ENCODE data around the gene LCN15.

Gene LCN15

DNA sequence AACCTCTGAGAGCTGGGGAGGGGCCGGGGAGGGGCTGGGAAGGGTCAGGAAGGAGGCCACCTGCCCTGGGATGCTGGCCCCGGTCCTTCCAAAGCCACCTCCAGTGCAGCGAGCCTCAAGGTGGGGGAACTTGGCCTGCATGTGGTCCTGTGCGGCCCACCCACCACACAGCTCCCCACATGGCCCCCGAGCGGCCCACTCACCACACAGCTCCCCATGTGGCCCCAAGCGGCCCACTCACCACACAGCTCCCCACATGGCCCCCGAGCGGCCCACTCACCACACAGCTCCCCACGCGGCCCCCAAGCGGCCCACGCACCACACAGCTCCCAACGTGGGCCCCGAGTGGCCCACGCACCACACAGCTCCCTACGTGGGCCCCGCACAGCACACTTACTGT is 19.5 kb downstream of the LCN15 start:
- Histone ChIP-seq H3K4me1 (ENCODE audit: low read depth, poor library complexity, severe bottlenecking) (peaks cover 11% of the 10 kb centered on the region), H3K9ac (no peak overlapping the region), H3K4me2 (no peak overlapping the region), H3K27ac (no peak overlapping the region), H3K4me3 (IDR thresholded peaks at IDR 0.05; ENCODE audit: insufficient read depth, low read depth, low read length) (no peak overlapping the region), H3K27me3 (ENCODE audit: insufficient read depth, low read depth) (peaks cover 96% of the 10 kb centered on the region), H4K20me1 (ENCODE audit: insufficient read depth) (no peaks in the 10 kb centered on the region), H3K79me2 (ENCODE audit: insufficient read depth, low read depth) (no peaks in the 10 kb centered on the region), H2AFZ (ENCODE audit: low read depth) (no peak overlapping the region), H3K36me3 (ENCODE audit: insufficient read depth) (no peaks in the 10 kb centered on the region)
- TF ChIP-seq CTCF (conservative IDR thresholded peaks at IDR 0.05; ENCODE audit: low read depth, low read length) = no peak

GRCh38 chr9:136743639-136744211 is 20.6 kb downstream of the LCN15 start:
- Histone ChIP-seq H3K4me2 (no peak overlapping the region), H3K79me2 (ENCODE audit: insufficient read depth, low read depth) (no peaks in the 10 kb centered on the region), H2AFZ (ENCODE audit: low read depth) (no peak overlapping the region), H3K9ac (no peak overlapping the region), H3K36me3 (ENCODE audit: insufficient read depth) (no peaks in the 10 kb centered on the region), H3K27ac (no peak overlapping the region), H3K4me3 (IDR thresholded peaks at IDR 0.05; ENCODE audit: insufficient read depth, low read depth, low read length) (no peak overlapping the region), H3K4me1 (ENCODE audit: low read depth, poor library complexity, severe bottlenecking) (peaks cover 11% of the 10 kb centered on the region), H3K27me3 (ENCODE audit: insufficient read depth, low read depth) (peaks cover 96% of the 10 kb centered on the region), H4K20me1 (ENCODE audit: insufficient read depth) (no peaks in the 10 kb centered on the region)
- TF ChIP-seq CTCF (conservative IDR thresholded peaks at IDR 0.05; ENCODE audit: low read depth, low read length) = no peak

DNA sequence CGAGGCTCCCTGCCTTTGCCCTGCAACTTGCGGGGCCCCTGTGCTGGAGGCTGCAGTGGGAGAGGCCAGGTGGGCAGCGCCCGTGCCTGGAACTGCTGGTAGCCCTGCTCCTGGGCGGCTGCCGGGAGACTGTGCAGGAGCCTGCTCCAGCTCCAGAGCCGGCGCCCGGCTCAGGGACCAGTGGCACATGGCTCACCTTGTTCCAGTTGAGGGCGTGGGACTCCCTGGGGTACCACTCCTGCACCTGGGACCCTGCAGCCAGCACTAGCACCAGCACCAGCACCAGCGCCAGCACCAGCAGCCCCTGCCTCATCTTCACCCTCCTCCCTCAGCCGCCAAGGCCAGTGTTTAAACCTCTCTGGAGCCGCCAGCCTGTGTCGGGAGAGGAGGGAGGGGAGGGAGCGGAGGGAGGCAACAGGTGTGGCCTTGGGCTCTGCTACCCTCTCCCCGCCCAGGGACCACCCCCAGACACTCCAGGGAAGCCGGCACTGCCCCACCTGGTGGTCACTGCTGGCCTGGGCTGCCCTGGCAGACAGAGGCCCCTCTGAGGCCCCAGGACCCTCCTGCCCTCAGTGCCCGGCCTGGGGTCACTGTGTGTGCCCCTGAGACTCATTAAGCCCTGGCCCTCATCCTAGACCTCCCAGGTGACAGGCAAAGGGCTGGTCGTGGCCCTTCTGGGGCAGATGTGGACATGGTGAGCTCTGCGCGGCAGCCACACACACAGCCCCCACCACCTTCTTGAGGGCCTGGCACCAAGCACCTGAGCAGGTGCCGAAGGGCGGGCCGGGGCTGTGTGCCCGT is 21.5 kb downstream of the LCN15 start, which contains the start of gene LCN10:
Gene LCN10, minus strand, starts transcription at position 350 of the 801 bp plus-strand sequence. Its CDS starts 37 bp downstream, at position 313.
- H3K36me3 ChIP-seq (ENCODE audit: insufficient read depth) = no peaks in the 10 kb centered on the region

More for the DNA sequence above, 21.5 kb downstream of the LCN15 start, which contains the start of gene LCN10:
- 0 out of 2 replicates have a peak within 1 kb of the TSS, but pooled peaks have one; percentile 29 for H3K4me2 ChIP-seq
- H3K27ac ChIP-seq = no peak within 1 kb of the TSS
- peaks cover 96% of the 10 kb centered on the region for H3K27me3 ChIP-seq (ENCODE audit: insufficient read depth, low read depth)
- no peaks in the 10 kb centered on the region for H3K79me2 ChIP-seq (ENCODE audit: insufficient read depth, low read depth)
- H3K9ac ChIP-seq = no peak within 1 kb of the TSS
- peaks cover 11% of the 10 kb centered on the region for H3K4me1 ChIP-seq (ENCODE audit: low read depth, poor library complexity, severe bottlenecking)
- no peak within 1 kb of the TSS for H2AFZ ChIP-seq (ENCODE audit: low read depth)
- no peak within 1 kb of the TSS for H3K4me3 ChIP-seq (IDR thresholded peaks at IDR 0.05; ENCODE audit: insufficient read depth, low read depth, low read length)
- no peaks in the 10 kb centered on the region for H4K20me1 ChIP-seq (ENCODE audit: insufficient read depth)
- TF ChIP-seq CTCF (conservative IDR thresholded peaks at IDR 0.05; ENCODE audit: low read depth, low read length) = no peak

Data from KMS-11 (cell line).